IPS-18c (cell line): Measurements from ENCODE around the gene CABP1.

Source experiments
- H3K4me3 ChIP-seq: 2 replicates; pipeline ENCODE4 v1.7.0; 2013; ENCODE audit warnings: low read depth, mild to moderate bottlenecking, low read length, moderate library complexity; ENCODE audit not compliant: insufficient read depth
- H3K9me3 ChIP-seq: one replicate; pipeline ENCODE4 v1.6.1; 2013; ENCODE audit warnings: mild to moderate bottlenecking, low read length, moderate library complexity; ENCODE audit not compliant: control insufficient read depth, insufficient read depth

Gene CABP1

GRCh38 chr12:120625557-120626419, 14.6 kb upstream of the CABP1 start:
- H3K4me3 ChIP-seq: no peak overlapping the region; the same call in 1 of the 2 replicates
- H3K9me3 ChIP-seq: no peaks in the 10 kb centered on the region

- H3K4me3 ChIP-seq: no peak overlapping the region
- H3K9me3 ChIP-seq: no peaks in the 10 kb centered on the region
Measured at GRCh38 chr12:120628919-120629318, 11.5 kb upstream of the CABP1 start.

- Histone ChIP-seq H3K9me3 (no peaks in the 10 kb centered on the region), H3K4me3 (no peak overlapping the region)
Measured at GRCh38 chr12:120630104-120630892, 10.1 kb upstream of the CABP1 start.

GRCh38 chr12:120631097-120631496, 9.3 kb upstream of the CABP1 start:
- Histone ChIP-seq H3K4me3 (no peak overlapping the region), H3K9me3 (no peaks in the 10 kb centered on the region)

- Histone ChIP-seq H3K4me3 (peak overlapping the region; percentile 61), H3K9me3 (no peaks in the 10 kb centered on the region)
Measured at GRCh38 chr12:120640861-120641833, 721 bp downstream of the CABP1 start.

GRCh38 chr12:120642121-120642520, 1.7 kb downstream of the CABP1 start:
- no peaks in the 10 kb centered on the region for H3K9me3 ChIP-seq
- H3K4me3 ChIP-seq: no peak overlapping the region

- H3K9me3 ChIP-seq: no peaks in the 10 kb centered on the region
- H3K4me3 ChIP-seq: no peak overlapping the region
Measured at GRCh38 chr12:120642826-120643225, 2.4 kb downstream of the CABP1 start.

GRCh38 chr12:120643574-120643973, 3.1 kb downstream of the CABP1 start:
- Histone ChIP-seq H3K4me3 (no peak overlapping the region), H3K9me3 (no peaks in the 10 kb centered on the region)

GRCh38 chr12:120646044-120646443, 5.6 kb downstream of the CABP1 start:
- H3K9me3 ChIP-seq: no peaks in the 10 kb centered on the region
- no peak overlapping the region for H3K4me3 ChIP-seq

- H3K4me3 ChIP-seq: no peak overlapping the region
- H3K9me3 ChIP-seq: no peaks in the 10 kb centered on the region
Measured at GRCh38 chr12:120647375-120647755, 6.9 kb downstream of the CABP1 start.

- H3K4me3 ChIP-seq: peak overlapping the region; percentile 25; the same call in 1 of the 2 replicates
- no peaks in the 10 kb centered on the region for H3K9me3 ChIP-seq
Measured at GRCh38 chr12:120649442-120650232, 9.2 kb downstream of the CABP1 start.

GRCh38 chr12:120650233-120650690, 9.8 kb downstream of the CABP1 start:
- no peak overlapping the region for H3K4me3 ChIP-seq

GRCh38 chr12:120651821-120652220, 11.4 kb downstream of the CABP1 start:
- no peaks in the 10 kb centered on the region for H3K9me3 ChIP-seq

More at GRCh38 chr12:120650233-120650690, 9.8 kb downstream of the CABP1 start:
- H3K9me3 ChIP-seq: no peaks in the 10 kb centered on the region

GRCh38 chr12:120652656-120653435, 12.4 kb downstream of the CABP1 start:
- Histone ChIP-seq H3K9me3 (no peaks in the 10 kb centered on the region), H3K4me3 (no peak overlapping the region; the same call in 1 of the 2 replicates)

More at GRCh38 chr12:120651821-120652220, 11.4 kb downstream of the CABP1 start:
- no peak overlapping the region for H3K4me3 ChIP-seq

GRCh38 chr12:120653611-120654010, 13.2 kb downstream of the CABP1 start:
- no peaks in the 10 kb centered on the region for H3K9me3 ChIP-seq
- no peak overlapping the region for H3K4me3 ChIP-seq
